Measurements from ENCODE around the gene SPECC1. TPM values are rescaled to one million over a fixed set of nuclear protein-coding genes. Genes with fewer than 3 reads are reported as not detected.

Gene SPECC1
- total and polyA plus RNA-seq, 10 of the 15 experiments (the other 5 are each of a cell fraction or from before 2014, with no cell fraction given) = 6.4 to 40.6 (median 23.9) TPM

DNA sequence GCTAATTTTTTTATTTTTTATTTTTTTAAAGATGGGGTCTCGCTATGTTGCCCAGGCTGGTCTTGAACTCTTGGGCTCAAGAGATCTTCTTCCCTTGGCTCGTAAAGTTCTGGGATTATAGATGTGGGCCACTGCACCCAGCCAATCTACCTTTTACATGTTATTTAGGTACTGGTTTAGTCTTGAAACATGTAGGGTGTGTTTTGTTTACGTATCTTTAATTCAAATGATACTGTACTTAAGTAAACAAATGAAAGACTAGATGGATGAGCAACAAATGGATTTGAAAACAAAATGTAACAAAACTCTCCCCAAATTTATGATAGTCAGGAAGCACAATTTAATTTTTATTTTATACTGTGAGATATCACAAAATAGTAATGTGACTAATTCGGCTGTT, 250.5 kb downstream of the SPECC1 start:
- CTCF ChIA-PET = no interaction called here
- no TSS peak for BruUV-seq (replicated peaks)
- DNase-seq (ENCODE audit: low read depth, low spot score) (no peak), ATAC-seq (no peak), FAIRE-seq (no peak)
- Histone ChIP-seq H4K20me1 (ENCODE audit: control insufficient read depth, insufficient read depth) (no peaks in the 10 kb centered on the region), H3K9ac (ENCODE audit: control insufficient read depth, insufficient read depth, low read length) (no peak overlapping the region), H3K27me3 (replicated peaks in 1 of 2; ENCODE audit: control insufficient read depth in 2 of 2, insufficient read depth in 2 of 2, low read length in 1 of 2) (no peaks in the 10 kb centered on the region), H3K4me2 (ENCODE audit: control insufficient read depth, insufficient read depth) (no peak overlapping the region), H2AFZ (ENCODE audit: control insufficient read depth, low read depth, low read length) (no peak overlapping the region), H3K9me3 (replicated peaks; ENCODE audit: control insufficient read depth, insufficient read depth, low read length) (no peaks in the 10 kb centered on the region), H3K36me3 (ENCODE audit: control insufficient read depth in 2 of 2, insufficient read depth in 2 of 2, low read length in 1 of 2) (peaks cover 2 to 6% of the 10 kb centered on the region in 2 experiments; a peak in 3 of 4 replicates), H3K27ac (ENCODE audit: control insufficient read depth, insufficient read depth) (no peak overlapping the region), H3K4me1 (ENCODE audit: control insufficient read depth, insufficient read depth, low read length) (no peaks in the 10 kb centered on the region), H3K4me3 (no peak overlapping the region), H3K79me2 (ENCODE audit: control insufficient read depth, insufficient read depth, low read length) (no peaks in the 10 kb centered on the region)
- SMC1A ChIA-PET (ENCODE audit: uncharacterized antibody, unreplicated experiment) = no interaction called here
- in situ Hi-C loops (cut with MboI) (no loop called here), intact Hi-C loops (cut with micrococcal nuclease; ENCODE audit: unreplicated experiment) (no loop called here)
- RAD21 ChIA-PET (ENCODE audit: unreplicated experiment) = no interaction called here
- TF ChIP-seq SIN3A (IDR thresholded peaks at IDR 0.05; ENCODE audit: low read depth, low read length) = no peak
- TF ChIP-seq TCF7 (IDR thresholded peaks at IDR 0.05; ENCODE audit: borderline replicate concordance) = no peak
- TF ChIP-seq ATF7 (IDR thresholded peaks at IDR 0.05; ENCODE audit: low read depth) = no peak
- no peak for TF ChIP-seq ZNF274 (IDR thresholded peaks at IDR 0.05; ENCODE audit: insufficient read depth, insufficient read length)
- TF ChIP-seq, protein P1, sequence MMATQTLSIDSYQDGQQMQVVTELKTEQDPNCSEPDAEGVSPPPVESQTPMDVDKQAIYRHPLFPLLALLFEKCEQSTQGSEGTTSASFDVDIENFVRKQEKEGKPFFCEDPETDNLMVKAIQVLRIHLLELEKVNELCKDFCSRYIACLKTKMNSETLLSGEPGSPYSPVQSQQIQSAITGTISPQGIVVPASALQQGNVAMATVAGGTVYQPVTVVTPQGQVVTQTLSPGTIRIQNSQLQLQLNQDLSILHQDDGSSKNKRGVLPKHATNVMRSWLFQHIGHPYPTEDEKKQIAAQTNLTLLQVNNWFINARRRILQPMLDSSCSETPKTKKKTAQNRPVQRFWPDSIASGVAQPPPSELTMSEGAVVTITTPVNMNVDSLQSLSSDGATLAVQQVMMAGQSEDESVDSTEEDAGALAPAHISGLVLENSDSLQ (IDR thresholded peaks at IDR 0.05) = no peak
- TF ChIP-seq POU2F2 (IDR thresholded peaks at IDR 0.05; ENCODE audit: borderline replicate concordance, low read depth, low read length) = no peak
- TF ChIP-seq IKZF1 (conservative IDR thresholded peaks at IDR 0.05) = no peak
- TF ChIP-seq, protein P2, sequence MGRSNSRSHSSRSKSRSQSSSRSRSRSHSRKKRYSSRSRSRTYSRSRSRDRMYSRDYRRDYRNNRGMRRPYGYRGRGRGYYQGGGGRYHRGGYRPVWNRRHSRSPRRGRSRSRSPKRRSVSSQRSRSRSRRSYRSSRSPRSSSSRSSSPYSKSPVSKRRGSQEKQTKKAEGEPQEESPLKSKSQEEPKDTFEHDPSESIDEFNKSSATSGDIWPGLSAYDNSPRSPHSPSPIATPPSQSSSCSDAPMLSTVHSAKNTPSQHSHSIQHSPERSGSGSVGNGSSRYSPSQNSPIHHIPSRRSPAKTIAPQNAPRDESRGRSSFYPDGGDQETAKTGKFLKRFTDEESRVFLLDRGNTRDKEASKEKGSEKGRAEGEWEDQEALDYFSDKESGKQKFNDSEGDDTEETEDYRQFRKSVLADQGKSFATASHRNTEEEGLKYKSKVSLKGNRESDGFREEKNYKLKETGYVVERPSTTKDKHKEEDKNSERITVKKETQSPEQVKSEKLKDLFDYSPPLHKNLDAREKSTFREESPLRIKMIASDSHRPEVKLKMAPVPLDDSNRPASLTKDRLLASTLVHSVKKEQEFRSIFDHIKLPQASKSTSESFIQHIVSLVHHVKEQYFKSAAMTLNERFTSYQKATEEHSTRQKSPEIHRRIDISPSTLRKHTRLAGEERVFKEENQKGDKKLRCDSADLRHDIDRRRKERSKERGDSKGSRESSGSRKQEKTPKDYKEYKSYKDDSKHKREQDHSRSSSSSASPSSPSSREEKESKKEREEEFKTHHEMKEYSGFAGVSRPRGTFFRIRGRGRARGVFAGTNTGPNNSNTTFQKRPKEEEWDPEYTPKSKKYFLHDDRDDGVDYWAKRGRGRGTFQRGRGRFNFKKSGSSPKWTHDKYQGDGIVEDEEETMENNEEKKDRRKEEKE (IDR thresholded peaks at IDR 0.05) = no peak
- no peak for TF ChIP-seq MTA3 (IDR thresholded peaks at IDR 0.05; ENCODE audit: borderline replicate concordance, low read length)
- TF ChIP-seq HCFC1 (IDR thresholded peaks at IDR 0.05; ENCODE audit: low read length) = no peak
- POLR2A ChIA-PET = no interaction called here
- WGBS (ENCODE audit: insufficient coverage, insufficient replicate concordance, low lambda C conversion rate, missing lambda C conversion rate) = 95% methylated on average over 4 of the region's 4 CpGs
